ENCODE data around the gene ZNF646. TPM values are rescaled to one million over a fixed set of nuclear protein-coding genes. Genes with fewer than 3 reads are reported as not detected.

The ZNF646 gene
- polyA plus RNA-seq, 1 donor from 2014 or later = 8.5 TPM

DNA sequence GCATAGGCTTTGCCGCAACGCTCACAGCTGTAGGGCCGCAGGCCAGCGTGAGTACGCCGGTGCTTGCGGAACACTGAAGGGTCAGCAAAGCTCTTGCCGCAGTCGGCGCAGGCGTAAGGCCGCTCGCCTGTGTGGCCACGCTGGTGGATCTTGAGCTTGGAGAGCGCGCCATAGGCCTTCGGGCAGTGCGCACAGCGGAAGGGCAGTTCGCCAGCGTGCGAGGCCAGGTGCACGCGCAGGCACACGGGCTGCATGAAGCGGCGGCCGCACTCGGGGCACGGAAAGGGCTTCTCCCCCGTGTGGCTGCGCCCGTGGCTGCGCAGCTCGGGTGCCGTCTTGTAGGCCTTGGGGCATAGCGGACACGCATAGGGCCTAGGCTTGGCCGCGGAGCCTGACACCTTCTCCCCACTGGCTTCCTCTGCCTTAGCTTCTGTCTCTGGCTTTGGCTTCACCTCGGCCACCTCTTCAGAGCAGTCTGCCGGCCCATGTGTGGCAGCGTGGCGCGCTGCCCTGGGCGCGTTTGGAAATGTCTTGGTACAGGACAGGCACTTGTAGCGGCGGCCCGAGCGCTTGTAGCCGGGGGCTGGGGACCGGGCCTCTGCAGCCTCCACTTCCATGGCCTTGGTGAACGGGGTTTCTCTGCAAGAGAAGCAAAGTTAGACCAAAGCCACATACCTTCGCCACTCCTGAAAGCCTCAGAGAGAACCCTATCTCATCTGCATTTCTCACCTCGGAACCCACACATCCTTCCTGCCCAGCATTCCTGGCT lies 10.2 kb upstream of the ZNF646 start:
- peaks cover 10% of the 10 kb centered on the region for H3K79me2 ChIP-seq (replicated peaks; ENCODE audit: insufficient read depth, low read length)
- H3K4me3 ChIP-seq (ENCODE audit: low read length) = no peak overlapping the region
- H3K9ac ChIP-seq (ENCODE audit: low read length) = no peak overlapping the region
- H4K20me1 ChIP-seq (ENCODE audit: insufficient read depth) = no peaks in the 10 kb centered on the region
- no peaks in the 10 kb centered on the region for H3K9me2 ChIP-seq (ENCODE audit: insufficient read depth, low read length)
- H3K27me3 ChIP-seq (ENCODE audit: insufficient read depth, low read depth, low read length) = no peaks in the 10 kb centered on the region
- TF ChIP-seq RAD21 (conservative IDR thresholded peaks at IDR 0.05) (no peak), EZH2 (IDR thresholded peaks at IDR 0.05; ENCODE audit: borderline replicate concordance, insufficient read depth, low read length, poor library complexity, severe bottlenecking) (no peak), POLR2AphosphoS5 (IDR thresholded peaks at IDR 0.05) (no peak), SMC3 (conservative IDR thresholded peaks at IDR 0.05; ENCODE audit: poor library complexity) (no peak), MXI1 (conservative IDR thresholded peaks at IDR 0.05; ENCODE audit: poor library complexity, severe bottlenecking) (no peak), REST (IDR thresholded peaks at IDR 0.05; ENCODE audit: borderline replicate concordance) (no peak), TAF1 (IDR thresholded peaks at IDR 0.05; ENCODE audit: low read depth) (no peak), EP300 (conservative IDR thresholded peaks at IDR 0.05; ENCODE audit: poor library complexity, severe bottlenecking) (no peak)
- TF ChIP-seq, protein P1, sequence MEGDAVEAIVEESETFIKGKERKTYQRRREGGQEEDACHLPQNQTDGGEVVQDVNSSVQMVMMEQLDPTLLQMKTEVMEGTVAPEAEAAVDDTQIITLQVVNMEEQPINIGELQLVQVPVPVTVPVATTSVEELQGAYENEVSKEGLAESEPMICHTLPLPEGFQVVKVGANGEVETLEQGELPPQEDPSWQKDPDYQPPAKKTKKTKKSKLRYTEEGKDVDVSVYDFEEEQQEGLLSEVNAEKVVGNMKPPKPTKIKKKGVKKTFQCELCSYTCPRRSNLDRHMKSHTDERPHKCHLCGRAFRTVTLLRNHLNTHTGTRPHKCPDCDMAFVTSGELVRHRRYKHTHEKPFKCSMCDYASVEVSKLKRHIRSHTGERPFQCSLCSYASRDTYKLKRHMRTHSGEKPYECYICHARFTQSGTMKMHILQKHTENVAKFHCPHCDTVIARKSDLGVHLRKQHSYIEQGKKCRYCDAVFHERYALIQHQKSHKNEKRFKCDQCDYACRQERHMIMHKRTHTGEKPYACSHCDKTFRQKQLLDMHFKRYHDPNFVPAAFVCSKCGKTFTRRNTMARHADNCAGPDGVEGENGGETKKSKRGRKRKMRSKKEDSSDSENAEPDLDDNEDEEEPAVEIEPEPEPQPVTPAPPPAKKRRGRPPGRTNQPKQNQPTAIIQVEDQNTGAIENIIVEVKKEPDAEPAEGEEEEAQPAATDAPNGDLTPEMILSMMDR (IDR thresholded peaks at IDR 0.05; ENCODE audit: poor library complexity, severe bottlenecking) = no peak
- no peak overlapping the region for H3K4me2 ChIP-seq (ENCODE audit: low read length)
- no peak overlapping the region for H2AFZ ChIP-seq (ENCODE audit: low read depth, low read length)
- no peak overlapping the region for H3K27ac ChIP-seq (ENCODE audit: low read length)
- H3K36me3 ChIP-seq (ENCODE audit: insufficient read depth, low read length) = peaks cover 7% of the 10 kb centered on the region
- H3K9me3 ChIP-seq (ENCODE audit: low read length) = no peaks in the 10 kb centered on the region
- H3F3A ChIP-seq (ENCODE audit: insufficient read depth, low read length, poor library complexity, severe bottlenecking) = no peaks in the 10 kb centered on the region

DNA sequence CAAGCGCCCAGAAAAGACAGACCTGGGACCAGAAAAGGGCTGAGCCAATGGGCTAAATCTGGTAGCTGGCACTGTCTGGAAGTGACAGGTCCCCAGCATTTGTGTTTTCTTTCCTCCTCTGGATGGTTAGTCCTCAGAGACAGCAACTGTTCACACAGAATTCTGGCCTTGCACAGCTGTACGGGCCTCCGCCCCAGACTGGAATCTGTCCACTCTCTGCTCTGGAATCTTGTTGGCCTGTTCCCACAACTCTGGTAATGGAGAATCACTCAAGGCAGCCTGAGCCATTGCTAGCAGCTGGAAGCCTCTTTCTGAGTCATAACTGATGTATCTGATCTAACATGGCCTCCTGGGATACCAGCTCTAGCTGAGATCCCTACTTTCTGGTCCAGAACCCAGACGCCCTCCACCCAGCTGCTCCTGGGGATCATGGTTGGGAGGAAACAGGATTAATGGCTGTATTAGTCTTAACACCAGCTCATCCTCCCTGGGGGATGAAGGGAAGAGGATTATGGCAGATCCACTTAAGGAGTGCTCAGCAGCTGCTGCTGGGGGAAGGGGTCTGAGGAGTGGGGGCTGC lies 9.2 kb upstream of the ZNF646 start:
- Histone ChIP-seq H4K20me1 (ENCODE audit: insufficient read depth) (no peaks in the 10 kb centered on the region), H3K9me3 (ENCODE audit: low read length) (no peaks in the 10 kb centered on the region), H3F3A (ENCODE audit: insufficient read depth, low read length, poor library complexity, severe bottlenecking) (no peaks in the 10 kb centered on the region), H2AFZ (ENCODE audit: low read depth, low read length) (no peak overlapping the region), H3K9ac (ENCODE audit: low read length) (no peak overlapping the region), H3K27ac (ENCODE audit: low read length) (no peak overlapping the region), H3K79me2 (replicated peaks; ENCODE audit: insufficient read depth, low read length) (peaks cover 13% of the 10 kb centered on the region), H3K4me3 (ENCODE audit: low read length) (no peak overlapping the region), H3K4me2 (ENCODE audit: low read length) (no peak overlapping the region), H3K9me2 (ENCODE audit: insufficient read depth, low read length) (no peaks in the 10 kb centered on the region), H3K36me3 (ENCODE audit: insufficient read depth, low read length) (peaks cover 7% of the 10 kb centered on the region), H3K27me3 (ENCODE audit: insufficient read depth, low read depth, low read length) (no peaks in the 10 kb centered on the region)
- no peak for TF ChIP-seq MXI1 (conservative IDR thresholded peaks at IDR 0.05; ENCODE audit: poor library complexity, severe bottlenecking)
- TF ChIP-seq, protein P1 (IDR thresholded peaks at IDR 0.05; ENCODE audit: poor library complexity, severe bottlenecking) = no peak
- TF ChIP-seq RAD21 (conservative IDR thresholded peaks at IDR 0.05) = no peak
- TF ChIP-seq POLR2AphosphoS5 (IDR thresholded peaks at IDR 0.05) = no peak
- no peak for TF ChIP-seq REST (IDR thresholded peaks at IDR 0.05; ENCODE audit: borderline replicate concordance)
- no peak for TF ChIP-seq SMC3 (conservative IDR thresholded peaks at IDR 0.05; ENCODE audit: poor library complexity)
- TF ChIP-seq EZH2 (IDR thresholded peaks at IDR 0.05; ENCODE audit: borderline replicate concordance, insufficient read depth, low read length, poor library complexity, severe bottlenecking) = no peak
- TF ChIP-seq TAF1 (IDR thresholded peaks at IDR 0.05; ENCODE audit: low read depth) = no peak
- no peak for TF ChIP-seq EP300 (conservative IDR thresholded peaks at IDR 0.05; ENCODE audit: poor library complexity, severe bottlenecking)
